CD4-positive, alpha-beta T cell (primary cell): ENCODE results near the gene GPR27. TPM values are rescaled to one million over a fixed set of nuclear protein-coding genes. Genes with fewer than 3 reads are reported as not detected.

ENCODE experiments used
- ATAC-seq: fragments of 200-7000 bp; cut with Tn5 transposase; one replicate; pipeline ENCODE4 v1.10.0; 2022; ENCODE audit warnings: mild to moderate bottlenecking; ENCODE audit not compliant: poor library complexity
- CTCF ChIA-PET: fragments of 350-600 bp; sonication (Branson Sonifier 250); formaldehyde crosslinking; loops from one replicate; lab custom pipeline; 2021; ENCODE audit warnings: antibody characterized with exemption, inconsistent platforms; lab: Charles Lee
- POLR2A ChIA-PET: fragments of 350-600 bp; sonication (Branson Sonifier 250); formaldehyde crosslinking; loops from one replicate; lab custom pipeline; 2021; ENCODE audit warnings: antibody characterized with exemption, inconsistent platforms; lab: Charles Lee
- DNase-seq, 14 experiments: peaks; one replicate each; pipeline ENCODE4 v3.0.0-alpha.2; 2013 to 2020; ENCODE audit warnings: mixed read lengths in 2 of 14
- H3K27ac ChIP-seq, 2 donors: one replicate each; pipeline versions ENCODE4 v1.5.1 to v1.7.0; 2013; ENCODE audit warnings: low read length in 2 of 2, low read depth in 1 of 2, mild to moderate bottlenecking in 1 of 2
- H3K27me3 ChIP-seq, 2 experiments: 1 replicate in 1 of 2; 2 replicates in 1 of 2; pipeline versions ENCODE4 v1.6.1 to v1.7.0; 2013; ENCODE audit warnings: low read length in 2 of 2, control low read depth in 1 of 2, mild to moderate bottlenecking in 1 of 2, moderate library complexity in 1 of 2; ENCODE audit not compliant: insufficient read depth in 2 of 2, control insufficient read depth in 1 of 2
- H3K36me3 ChIP-seq: one replicate; pipeline ENCODE4 v1.6.1; 2013; ENCODE audit warnings: low read length, control low read depth; ENCODE audit not compliant: insufficient read depth
- H3K4me1 ChIP-seq: one replicate; pipeline ENCODE4 v1.6.1; 2013; ENCODE audit warnings: low read length, control low read depth; ENCODE audit not compliant: insufficient read depth
- H3K4me3 ChIP-seq: one replicate; pipeline ENCODE4 v1.5.1; 2013; ENCODE audit warnings: mild to moderate bottlenecking, low read length, moderate library complexity
- H3K9me3 ChIP-seq, 2 experiments: 1 replicate in 1 of 2; 2 replicates in 1 of 2; pipeline versions ENCODE4 v1.6.1 to v1.7.0; 2013; ENCODE audit warnings: low read length in 2 of 2, mild to moderate bottlenecking in 2 of 2, control low read depth in 1 of 2, moderate library complexity in 1 of 2; ENCODE audit not compliant: control insufficient read depth in 1 of 2, insufficient read depth in 1 of 2
- H3K27ac Mint-ChIP-seq: one replicate; pipeline ENCODE4 v1.8.0; 2020; ENCODE audit warnings: mixed read lengths
- H3K27me3 Mint-ChIP-seq: one replicate; pipeline ENCODE4 v1.8.0; 2021; ENCODE audit warnings: mixed read lengths
- H3K36me3 Mint-ChIP-seq: one replicate; pipeline ENCODE4 v1.8.0; 2021; ENCODE audit warnings: low read depth, mixed read lengths
- H3K4me1 Mint-ChIP-seq: one replicate; pipeline ENCODE4 v1.8.0; 2021; ENCODE audit warnings: low read depth, mixed read lengths
- H3K4me3 Mint-ChIP-seq: one replicate; pipeline ENCODE4 v1.8.0; 2020; ENCODE audit warnings: mild to moderate bottlenecking, mixed read lengths
- H3K9me3 Mint-ChIP-seq: one replicate; pipeline ENCODE4 v1.8.0; 2020; ENCODE audit warnings: mixed read lengths
- CTCF ChIP-seq: fragments of 200-600 bp; IDR thresholded peaks from one replicate; pipeline ENCODE4 v1.8.0; 2022; ENCODE audit warnings: antibody characterized with exemption, mild to moderate bottlenecking
- intact Hi-C, 2 experiments: fragments of 100-400 bp; cut with DNase I in 1 of 2; cut with micrococcal nuclease in 1 of 2; formaldehyde crosslinking; loops; one replicate each; pipeline versions ENCODE4 v1.15.1 to v1.9.0; 2023 to 2025; cut with DNase I, micrococcal nuclease
- total RNA-seq, 174 experiments: library from RNA in 2 of 174; stranded (reverse) in 2 of 174; gene quantifications; one replicate each; pipeline ENCODE4 v1.2.3 and lab custom pipeline; 2021 to 2026

GPR27 gene
- total RNA-seq, 2 experiments from 2014 or later, result 0.84 to 1.1 TPM

- H3K4me1 ChIP-seq, result peaks cover 24% of the 10 kb centered on the region
- DNase-seq (peak in 2 of 14 experiments; percentile 18 to 20), ATAC-seq (no peak)
- peak overlapping the region; percentile 49 for H3K4me3 Mint-ChIP-seq
- peaks cover 77% of the 10 kb centered on the region for H3K27me3 Mint-ChIP-seq
- H3K9me3 ChIP-seq, result peaks cover 0 to 3% of the 10 kb centered on the region in 2 experiments
- no peak overlapping the region for H3K27ac ChIP-seq
- no peaks in the 10 kb centered on the region for H3K36me3 ChIP-seq
- H3K9me3 Mint-ChIP-seq, result no peaks in the 10 kb centered on the region
- intact Hi-C loops, result loop anchor here in 1 of 2 experiments (5.0 kb wide), 1 partner anchor 72 kb away; no protein-coding TSS in a partner anchor
- H3K4me3 ChIP-seq, result peak overlapping the region; percentile 35
- H3K4me1 Mint-ChIP-seq, result peaks cover 35% of the 10 kb centered on the region
- H3K27ac Mint-ChIP-seq, result no peak overlapping the region
- peaks cover 27 to 62% of the 10 kb centered on the region in 2 experiments for H3K27me3 ChIP-seq
- H3K36me3 Mint-ChIP-seq, result no peaks in the 10 kb centered on the region
- CTCF ChIA-PET, result interaction anchor here (1.3 kb wide), 1 partner anchor 73 kb away, joined by 3 read pairs; no protein-coding TSS in a partner anchor
- POLR2A ChIA-PET, result no interaction called here
- TF ChIP-seq CTCF, result no peak
Measured at GRCh38 chr3:71784201-71784913, 30.7 kb downstream of the GPR27 start.

DNA sequence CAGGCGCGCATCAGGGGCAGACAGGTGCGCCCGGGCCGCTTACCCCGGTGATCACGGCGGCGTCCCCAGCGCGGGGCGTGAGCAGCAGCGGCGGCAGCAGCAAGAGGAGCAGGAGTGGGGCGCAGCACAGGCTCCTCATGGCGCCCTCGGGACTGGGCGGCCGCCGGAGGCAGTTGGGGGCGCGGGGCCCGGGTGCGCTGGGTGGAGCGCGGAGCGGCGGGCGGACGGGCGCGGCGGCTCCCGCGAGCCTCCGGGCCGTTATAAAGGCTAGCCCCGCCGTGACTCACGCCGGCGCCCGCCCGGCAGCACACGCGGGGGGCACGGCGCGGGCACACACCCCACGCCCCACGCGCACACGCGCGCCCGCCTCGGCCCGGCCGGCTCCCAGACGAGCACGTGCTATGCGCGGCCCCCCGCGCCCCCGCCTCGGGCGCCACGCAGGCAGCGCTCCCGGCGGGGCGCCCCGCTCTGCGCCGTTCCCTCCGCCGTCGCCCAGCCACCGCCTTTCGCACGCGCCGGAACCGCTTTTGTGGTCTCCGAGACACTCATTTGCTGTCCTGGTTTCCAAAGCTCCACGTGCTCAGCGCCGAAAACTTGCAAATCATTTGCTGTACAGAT, 31.4 kb downstream of the GPR27 start, which contains the start of gene PROK2:
PROK2 (minus strand) TSS at position 235 of the 618 bp plus-strand sequence; CDS start at position 139, 96 bp downstream.
- Histone ChIP-seq H3K27me3 (peaks cover 27 to 62% of the 10 kb centered on the region in 2 experiments), H3K27ac (no peak within 1 kb of the TSS), H3K36me3 (no peaks in the 10 kb centered on the region), H3K9me3 (peaks cover 0 to 3% of the 10 kb centered on the region in 2 experiments), H3K4me3 (peak within 1 kb of the TSS; percentile 35), H3K4me1 (peaks cover 17% of the 10 kb centered on the region)
- H3K27ac Mint-ChIP-seq, result no peak within 1 kb of the TSS
- intact Hi-C loops, result loop anchor here in 1 of 2 experiments (5.0 kb wide), 1 partner anchor 73 kb away; no protein-coding TSS in a partner anchor
- TF ChIP-seq CTCF, result no peak
- ChIA-PET CTCF (no interaction called here), POLR2A (no interaction called here)
- ATAC-seq (peak; percentile 82), DNase-seq (peak in 7 of 14 experiments; percentile 9 to 62 (median 32))
- no peaks in the 10 kb centered on the region for H3K36me3 Mint-ChIP-seq
- peaks cover 70% of the 10 kb centered on the region for H3K27me3 Mint-ChIP-seq
- peak within 1 kb of the TSS; percentile 67 for H3K4me3 Mint-ChIP-seq
- peaks cover 28% of the 10 kb centered on the region for H3K4me1 Mint-ChIP-seq
- no peaks in the 10 kb centered on the region for H3K9me3 Mint-ChIP-seq

- TF ChIP-seq CTCF, result no peak
- Mint-ChIP-seq H3K4me1 (peaks cover 22% of the 10 kb centered on the region), H3K36me3 (no peaks in the 10 kb centered on the region), H3K27me3 (peaks cover 64% of the 10 kb centered on the region), H3K9me3 (no peaks in the 10 kb centered on the region), H3K27ac (no peak overlapping the region), H3K4me3 (peak overlapping the region; percentile 67)
- Histone ChIP-seq H3K36me3 (no peaks in the 10 kb centered on the region), H3K27me3 (peaks cover 23 to 59% of the 10 kb centered on the region in 2 experiments), H3K4me3 (no peak overlapping the region), H3K27ac (no peak overlapping the region), H3K9me3 (peaks cover 0 to 3% of the 10 kb centered on the region in 2 experiments), H3K4me1 (peaks cover 13% of the 10 kb centered on the region)
- CTCF ChIA-PET, result no interaction called here
- no peak for DNase-seq
- intact Hi-C loops, result no loop called here
- no peak for ATAC-seq
- POLR2A ChIA-PET, result no interaction called here
Measured at GRCh38 chr3:71785532-71786216, 32.0 kb downstream of the GPR27 start.
